Panc1 (cell line): ENCODE results near the gene KANK2. TPM values are rescaled to one million over a fixed set of nuclear protein-coding genes. Genes with fewer than 3 reads are reported as not detected.

Source experiments
- ATAC-seq: fragments of 200-7000 bp; cut with Tn5 transposase; 2 replicates; pipeline ENCODE4 v1.9.1; 2020; ENCODE audit warnings: mild to moderate bottlenecking, moderate library complexity
- BruUV-seq: library from RNA; stranded (reverse); fragments of 400-500 nt; replicated peaks from 2 replicates; lab custom pipeline; 2021; lab: Mats Ljungman, UMichigan
- CTCF ChIA-PET: fragments of 300-600 bp; sonication (Branson Sonifier 250); formaldehyde crosslinking; loops from one replicate; lab custom pipeline; 2022; ENCODE audit warnings: antibody characterized with exemption; lab: Charles Lee
- POLR2A ChIA-PET: fragments of 300-600 bp; sonication (Branson Sonifier 250); formaldehyde crosslinking; loops from one replicate; lab custom pipeline; 2022; ENCODE audit warnings: antibody characterized with exemption; lab: Charles Lee
- DNase-seq: peaks from one replicate; pipeline ENCODE4 v3.0.0-alpha.2; 2010; ENCODE audit warnings: low read depth, low spot score
- H3K27ac ChIP-seq: 2 replicates; pipeline ENCODE4 v1.5.1; 2011; ENCODE audit warnings: mild to moderate bottlenecking, low read length, inconsistent platforms
- H3K27me3 ChIP-seq: fragments of 200-500 bp; sonication (Bioruptor generic); 2 replicates; pipeline ENCODE4 v1.6.0; 2014; ENCODE audit warnings: low read length, inconsistent platforms; ENCODE audit not compliant: control insufficient read depth, insufficient read depth
- H3K36me3 ChIP-seq: fragments of 200-500 bp; sonication (Bioruptor generic); 2 replicates; pipeline ENCODE4 v1.5.1; 2014; ENCODE audit warnings: inconsistent platforms, mild to moderate bottlenecking, low read length, moderate library complexity; ENCODE audit not compliant: control insufficient read depth, insufficient read depth
- H3K4me1 ChIP-seq: 2 replicates; pipeline ENCODE4 v1.5.1; 2011; ENCODE audit warnings: inconsistent platforms, mild to moderate bottlenecking, low read length, moderate library complexity; ENCODE audit not compliant: control insufficient read depth, insufficient read depth
- H3K4me3 ChIP-seq, 2 experiments: 2 replicates each; pipeline ENCODE4 v1.5.1; 2011 to 2012; ENCODE audit warnings: low read depth in 2 of 2, low read length in 2 of 2, mild to moderate bottlenecking in 2 of 2, inconsistent platforms in 1 of 2, moderate library complexity in 1 of 2
- H3K9me3 ChIP-seq: fragments of 200-500 bp; sonication (Bioruptor generic); 2 replicates; pipeline ENCODE4 v1.5.1; 2014; ENCODE audit warnings: low read depth, mild to moderate bottlenecking, inconsistent platforms, low read length, moderate library complexity; ENCODE audit not compliant: control insufficient read depth, insufficient read depth
- CTCF ChIP-seq: fragments of 450-650 bp; IDR thresholded peaks from 2 replicates; pipeline ENCODE4 v1.5.1; 2017; ENCODE audit warnings: mild to moderate bottlenecking
- POLR2AphosphoS5 ChIP-seq: IDR thresholded peaks from 2 replicates; pipeline ENCODE4 v1.6.1; 2012; ENCODE audit warnings: mild to moderate bottlenecking, low read depth, low read length, moderate library complexity
- REST ChIP-seq, 2 experiments: IDR thresholded peaks; 2 replicates each; pipeline ENCODE4 v1.6.1; 2011 to 2012; ENCODE audit warnings: low read depth in 2 of 2, control low read depth in 1 of 2, low read length in 1 of 2, mild to moderate bottlenecking in 1 of 2, moderate library complexity in 1 of 2; ENCODE audit not compliant: insufficient read depth in 1 of 2
- SIN3A ChIP-seq: IDR thresholded peaks from 2 replicates; pipeline ENCODE4 v1.6.1; 2012; ENCODE audit warnings: low read depth, mild to moderate bottlenecking, low read length, moderate library complexity, borderline replicate concordance; ENCODE audit not compliant: insufficient read depth
- TCF7L2 ChIP-seq: IDR thresholded peaks from 2 replicates; pipeline ENCODE4 v1.6.1; 2011; ENCODE audit warnings: mild to moderate bottlenecking, low read depth, low read length, inconsistent platforms
- in situ Hi-C: cut with HindIII; loops from 2 replicates; pipeline ENCODE4 v1.10.0; 2016; ENCODE audit warnings: low sequenced_read_pairs, low pct_unique_long_range_greater_than_20kb
- intact Hi-C: fragments of 100-400 bp; cut with micrococcal nuclease; formaldehyde crosslinking; loops from one replicate; pipeline ENCODE4 v1.10.0; 2022; ENCODE audit not compliant: unreplicated experiment
- total RNA-seq: library from RNA; stranded (reverse); gene quantifications from one replicate; pipeline ENCODE4 v1.2.1, GENCODE V29; 2021; ENCODE audit not compliant: unreplicated experiment

Gene KANK2
- total RNA-seq, 1 experiment from 2014 or later, result 121 TPM

- no peak for DNase-seq
- ATAC-seq, result no peak
- no peaks in the 10 kb centered on the region for H3K4me1 ChIP-seq
- no peak for TF ChIP-seq SIN3A
- TF ChIP-seq TCF7L2, result no peak
- no peak for TF ChIP-seq POLR2AphosphoS5
- TF ChIP-seq CTCF, result no peak
- no peaks in the 10 kb centered on the region for H3K9me3 ChIP-seq
- H3K27ac ChIP-seq, result no peak overlapping the region
- intact Hi-C loops (no loop called here), in situ Hi-C loops (no loop called here)
- CTCF ChIA-PET, result interaction anchor here (0.6 to 0.7 kb wide), 2 partner anchors 24 to 215 kb away, joined by 3 read pairs; no protein-coding TSS in a partner anchor
- H3K27me3 ChIP-seq, result no peaks in the 10 kb centered on the region
- POLR2A ChIA-PET, result no interaction called here
- no peak overlapping the region for H3K4me3 ChIP-seq
- H3K36me3 ChIP-seq, result no peaks in the 10 kb centered on the region
- BruUV-seq, result no TSS peak
Observed at GRCh38 chr19:11166281-11167142, 30.8 kb downstream of the KANK2 start.

GRCh38 chr19:11165486-11166030 is 31.8 kb downstream of the KANK2 start:
- DNase-seq, result no peak
- TF ChIP-seq REST (IDR thresholded peaks at IDR 0.05; ENCODE audit: insufficient read depth in 1 of 2, low read depth in 2 of 2, low read length in 1 of 2) (no peak), SIN3A (no peak), POLR2AphosphoS5 (no peak), TCF7L2 (no peak), CTCF (no peak)
- Histone ChIP-seq H3K27ac (no peak overlapping the region), H3K4me3 (no peak overlapping the region), H3K27me3 (no peaks in the 10 kb centered on the region), H3K4me1 (no peaks in the 10 kb centered on the region), H3K36me3 (no peaks in the 10 kb centered on the region), H3K9me3 (no peaks in the 10 kb centered on the region)
- ChIA-PET POLR2A (no interaction called here), CTCF (interaction anchor here (0.6 kb wide), 1 partner anchor 23 kb away, joined by 3 read pairs; no protein-coding TSS in a partner anchor)
- in situ Hi-C loops, result no loop called here
- ATAC-seq, result no peak
- no TSS peak for BruUV-seq
- intact Hi-C loops, result no loop called here
